Heart left ventricle (tissue), 16 donors: ENCODE results near the gene SHISAL2A. TPM values are rescaled to one million over a fixed set of nuclear protein-coding genes. Genes with fewer than 3 reads are reported as not detected.

Source experiments
- ATAC-seq, 4 donors: fragments of 200-7000 bp; cut with Tn5 transposase; one replicate each; pipeline ENCODE4 v1.9.1; 2020 to 2022; ENCODE audit warnings: moderate library complexity in 4 of 4, mild to moderate bottlenecking in 3 of 4, moderate number of reproducible peaks in 1 of 4
- DNase-seq, 5 donors: peaks; one replicate each; pipeline ENCODE4 v3.0.0-alpha.2; 2020
- H3K27ac ChIP-seq, 12 donors: fragments of 200-600 bp; sonication (generic) in 4 of 12; one replicate each; pipeline versions ENCODE4 v1.5.0 to v1.8.0; 2016 to 2022; ENCODE audit warnings: mild to moderate bottlenecking in 2 of 12
- H3K27me3 ChIP-seq, 9 donors: fragments of 200-600 bp; sonication (generic) in 2 of 9; one replicate each; pipeline versions ENCODE4 v1.5.1 to v1.8.0; 2016 to 2022; ENCODE audit warnings: mild to moderate bottlenecking in 3 of 9
- H3K36me3 ChIP-seq, 9 donors: fragments of 200-600 bp; sonication (generic) in 2 of 9; one replicate each; pipeline versions ENCODE4 v1.5.0 to v1.8.0; 2018 to 2022; ENCODE audit warnings: mild to moderate bottlenecking in 2 of 9
- H3K4me1 ChIP-seq, 12 donors: fragments of 200-600 bp; sonication (generic) in 4 of 12; one replicate each; pipeline versions ENCODE4 v1.5.0 to v1.8.0; 2016 to 2022; ENCODE audit warnings: mild to moderate bottlenecking in 3 of 12
- H3K4me3 ChIP-seq, 12 donors: fragments of 200-600 bp; sonication (generic) in 4 of 12; one replicate each; pipeline versions ENCODE4 v1.5.0 to v1.8.0; 2017 to 2022; ENCODE audit warnings: mild to moderate bottlenecking in 9 of 12, moderate library complexity in 4 of 12
- H3K9me3 ChIP-seq, 12 donors: fragments of 200-600 bp; sonication (generic) in 4 of 12; one replicate each; pipeline versions ENCODE4 v1.5.0 to v1.8.0; 2016 to 2022; ENCODE audit warnings: mild to moderate bottlenecking in 1 of 12
- POLR2A ChIP-seq, 2 donors: fragments of 450-650 bp; IDR thresholded peaks; one replicate each; pipeline ENCODE4 v1.6.1; 2017; ENCODE audit warnings: antibody characterized with exemption in 2 of 2, mild to moderate bottlenecking in 2 of 2, moderate library complexity in 2 of 2
- WGBS, 4 donors: extraction: QIAGEN DNeasy Blood & Tissue Kit in 2 of 4; methylation state at CpG; one replicate each; pipeline versions ENCODE4 v1.1.5 to v1.1.7; 2013 to 2018; 5-methylcytosine and 5-hydroxymethylcytosine counted together
- intact Hi-C, 10 donors: fragments of 100-400 bp; cut with DNase I; formaldehyde crosslinking; loops; one replicate each; pipeline versions ENCODE4 v1.11.1 to v1.14.2; 2022
- polyA plus RNA-seq, 2 donors: library from polyadenylated mRNA; stranded (reverse); fragments of 200-250 nt; gene quantifications; one replicate each; pipeline ENCODE4 v1.2.3, GENCODE V29; 2013
- total RNA-seq, 9 donors: library from RNA; depleted of rRNA in 2 of 9; stranded (reverse); fragments of >200 nt in 2 of 9; fragmentation: NEBNext Ultra II Directional in 3 of 9; extraction: Animal tissue kit (Norgen Biotek cat#: 25700) in 3 of 9; gene quantifications; one replicate each; pipeline versions ENCODE4 v1.1.0 to v1.2.4, GENCODE V29; 2016 to 2023
- TF ChIP-seq, protein P1 (sequence below), 12 donors: fragments of 200-600 bp; sonication (generic) in 4 of 12; IDR thresholded peaks; one replicate each; pipeline versions ENCODE4 v1.5.0 to v1.8.0; 2018 to 2022; ENCODE audit warnings: antibody characterized with exemption in 12 of 12, mild to moderate bottlenecking in 5 of 12
- donor health status: ischemic (EF 13 %, LVEDD 7.1; RV severe dilation, severe dysfunction).
- donor health status: healthy with polysubstance abuse.
- donor health status: DM: no; HTN: yes; CAD: no.
- donor health status: DM: no; HTN: no; CAD: no.
- donor health status: ischemic (EF 25% LVEDD 6.9; RV normal size, moderate dysfunction).
- donor health status: ischemic (EF 25% LVEDD 5.7; RV mildly dilated, moderate dysfunction).
- donor health status: healthy.
- donor health status: DM: yes; HTN: yes; CAD: no.
- donor health status: ischemic (EF 35%, LVEDD 5.7; RV mildly dilated, moderate dysfunction).
- donor health status: nonischemic (EF 11% LVEDD 7.7; RV severe dilation, severe dysfunction).
- donor health status: DM: yes; HTN: yes; CAD: no.
- donor health status: PGD.
- donor health status: ischemic (EF 29% LVEDD 5.4; RV normal size, mild dysfunction).
- donor health status: nonischemic (EF 23%, LVEDD 6.1; RV moderate dilation, normal function).

The SHISAL2A gene
- total and polyA plus RNA-seq, 11 donors = 0.08 to 0.64 TPM; not detected in 9

DNA sequence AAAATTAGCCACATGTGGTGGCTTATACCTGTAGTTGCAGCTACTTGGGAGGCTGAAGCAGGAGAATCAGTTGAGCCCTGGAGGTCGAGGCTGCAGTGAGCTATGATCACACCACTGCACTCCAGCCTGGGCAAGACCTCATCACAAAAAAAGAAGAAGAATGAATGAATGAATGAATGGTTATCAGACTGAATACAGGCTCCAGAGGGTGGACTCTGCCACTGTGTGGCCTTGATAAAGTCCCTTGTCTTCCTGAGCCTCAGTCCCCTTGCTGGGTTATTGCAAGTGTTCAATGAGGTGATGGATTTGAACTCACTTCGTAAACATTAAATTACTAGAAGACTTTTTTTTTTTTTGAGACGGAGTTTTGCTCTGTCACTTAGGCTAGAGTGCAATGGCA lies 24.7 kb downstream of the SHISAL2A start:
- Histone ChIP-seq H3K9me3 (no peaks in the 10 kb centered on the region), H3K4me1 (no peaks in the 10 kb centered on the region), H3K27me3 (no peaks in the 10 kb centered on the region), H3K27ac (no peak overlapping the region), H3K36me3 (no peaks in the 10 kb centered on the region), H3K4me3 (no peak overlapping the region)
- 94 to 98% (median 96%) methylated on average over 3 of the region's 3 CpGs for WGBS, 4 donors
- DNase-seq (no peak), ATAC-seq (no peak)
- no peak for TF ChIP-seq POLR2A (IDR thresholded peaks at IDR 0.05)
- TF ChIP-seq, protein P1, sequence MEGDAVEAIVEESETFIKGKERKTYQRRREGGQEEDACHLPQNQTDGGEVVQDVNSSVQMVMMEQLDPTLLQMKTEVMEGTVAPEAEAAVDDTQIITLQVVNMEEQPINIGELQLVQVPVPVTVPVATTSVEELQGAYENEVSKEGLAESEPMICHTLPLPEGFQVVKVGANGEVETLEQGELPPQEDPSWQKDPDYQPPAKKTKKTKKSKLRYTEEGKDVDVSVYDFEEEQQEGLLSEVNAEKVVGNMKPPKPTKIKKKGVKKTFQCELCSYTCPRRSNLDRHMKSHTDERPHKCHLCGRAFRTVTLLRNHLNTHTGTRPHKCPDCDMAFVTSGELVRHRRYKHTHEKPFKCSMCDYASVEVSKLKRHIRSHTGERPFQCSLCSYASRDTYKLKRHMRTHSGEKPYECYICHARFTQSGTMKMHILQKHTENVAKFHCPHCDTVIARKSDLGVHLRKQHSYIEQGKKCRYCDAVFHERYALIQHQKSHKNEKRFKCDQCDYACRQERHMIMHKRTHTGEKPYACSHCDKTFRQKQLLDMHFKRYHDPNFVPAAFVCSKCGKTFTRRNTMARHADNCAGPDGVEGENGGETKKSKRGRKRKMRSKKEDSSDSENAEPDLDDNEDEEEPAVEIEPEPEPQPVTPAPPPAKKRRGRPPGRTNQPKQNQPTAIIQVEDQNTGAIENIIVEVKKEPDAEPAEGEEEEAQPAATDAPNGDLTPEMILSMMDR (IDR thresholded peaks at IDR 0.05) = no peak
- intact Hi-C loops = no loop called here

DNA sequence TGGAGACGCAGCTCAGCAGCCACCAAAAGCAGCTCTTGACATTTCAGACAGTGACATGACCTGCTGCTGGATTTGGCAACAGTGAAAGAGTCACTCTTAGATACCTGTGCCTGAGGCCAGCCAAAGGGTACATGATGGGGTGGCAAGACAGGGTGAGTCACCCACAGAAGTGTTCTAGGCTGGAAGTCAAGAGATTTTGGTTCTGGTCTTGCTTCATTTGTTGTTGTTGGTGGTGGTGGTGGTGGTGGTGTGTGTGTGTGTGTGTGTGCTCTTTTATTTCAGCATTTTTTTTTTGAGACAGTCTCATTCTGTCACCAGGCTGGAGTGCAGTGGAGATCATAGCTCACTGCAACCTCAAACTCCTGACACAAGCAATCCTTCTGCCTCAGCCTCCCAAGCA lies 25.8 kb downstream of the SHISAL2A start:
- H3K36me3 ChIP-seq = no peaks in the 10 kb centered on the region
- no peak overlapping the region for H3K4me3 ChIP-seq
- no peaks in the 10 kb centered on the region for H3K9me3 ChIP-seq
- 40 to 81% (median 63%) methylated on average over 1 of the region's 1 CpG for WGBS, 4 donors
- ATAC-seq = peak in 2 of 4 donors; percentile 85 to 91
- no peaks in the 10 kb centered on the region for H3K4me1 ChIP-seq
- DNase-seq = peak in 1 of 5 donors; percentile 55
- no peaks in the 10 kb centered on the region for H3K27me3 ChIP-seq
- no peak overlapping the region for H3K27ac ChIP-seq
- intact Hi-C loops = no loop called here
- TF ChIP-seq, protein P1 (IDR thresholded peaks at IDR 0.05) = no peak
- no peak for TF ChIP-seq POLR2A (IDR thresholded peaks at IDR 0.05)

DNA sequence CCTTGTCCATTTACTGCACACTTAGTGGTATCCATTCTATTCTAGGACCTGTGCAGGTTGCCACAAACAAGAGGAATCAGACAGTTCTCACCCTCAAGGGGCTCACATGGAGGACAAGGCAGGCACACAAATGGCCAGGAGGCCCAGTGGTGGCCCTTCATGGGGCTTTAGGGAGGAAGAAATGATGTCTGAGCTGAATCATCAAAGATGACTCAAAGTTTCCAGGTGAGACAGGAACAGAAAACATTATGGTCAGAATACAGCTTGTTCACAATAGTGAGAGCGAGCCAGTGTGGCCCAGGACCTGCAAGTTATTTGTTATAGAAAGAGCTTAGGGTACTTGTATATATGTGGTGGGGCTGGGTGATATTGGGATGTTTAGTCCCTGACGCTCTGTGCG lies 26.4 kb downstream of the SHISAL2A start:
- DNase-seq (no peak), ATAC-seq (no peak)
- H3K27ac ChIP-seq = no peak overlapping the region
- no peaks in the 10 kb centered on the region for H3K36me3 ChIP-seq
- no peaks in the 10 kb centered on the region for H3K9me3 ChIP-seq
- 94 to 97% (median 96%) methylated on average over 3 of the region's 3 CpGs for WGBS, 4 donors
- no peaks in the 10 kb centered on the region for H3K4me1 ChIP-seq
- no peak for TF ChIP-seq POLR2A (IDR thresholded peaks at IDR 0.05)
- TF ChIP-seq, protein P1 (IDR thresholded peaks at IDR 0.05) = no peak
- intact Hi-C loops = no loop called here
- H3K27me3 ChIP-seq = no peaks in the 10 kb centered on the region
- no peak overlapping the region for H3K4me3 ChIP-seq

DNA sequence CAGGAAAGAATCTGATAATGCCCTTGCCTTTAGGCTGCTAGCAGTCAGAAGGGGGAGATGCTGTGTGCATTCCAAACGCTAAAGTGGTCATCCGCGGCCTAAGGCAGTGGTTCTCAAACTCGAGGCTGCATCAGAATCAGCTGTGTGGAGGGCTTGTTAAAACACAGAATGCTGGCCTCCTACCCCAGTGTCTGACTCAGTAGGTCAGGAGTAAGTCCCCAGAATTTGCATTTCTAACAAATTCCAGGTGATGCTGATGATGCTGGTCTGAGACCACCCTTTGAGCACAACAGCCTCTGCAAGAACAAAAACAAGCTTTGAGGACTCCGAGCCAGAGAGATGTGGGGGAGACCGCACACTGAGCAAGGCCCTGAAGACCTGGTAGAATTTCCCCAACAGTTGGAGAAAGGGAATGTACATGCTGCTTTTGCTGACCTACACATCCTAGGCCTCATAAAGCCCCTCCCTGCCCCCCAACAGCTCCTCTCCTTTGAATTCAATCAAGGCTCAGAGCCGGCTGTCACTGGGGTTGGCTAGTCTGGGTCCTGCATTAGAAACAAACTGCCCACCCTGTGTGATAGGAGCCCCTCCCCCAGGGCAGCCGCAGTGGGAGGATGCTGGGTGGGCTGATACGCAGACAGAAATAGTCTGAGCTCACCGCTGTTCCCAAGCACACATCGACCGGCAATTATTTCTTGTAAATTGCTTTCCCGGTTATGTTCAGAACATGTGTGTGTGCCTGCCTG lies 27.1 kb downstream of the SHISAL2A start:
- Histone ChIP-seq H3K27me3 (no peaks in the 10 kb centered on the region), H3K36me3 (no peaks in the 10 kb centered on the region), H3K4me1 (no peaks in the 10 kb centered on the region), H3K27ac (no peak overlapping the region), H3K4me3 (no peak overlapping the region), H3K9me3 (no peaks in the 10 kb centered on the region)
- intact Hi-C loops = no loop called here
- ATAC-seq (no peak), DNase-seq (no peak)
- TF ChIP-seq POLR2A (IDR thresholded peaks at IDR 0.05) = no peak
- TF ChIP-seq, protein P1 (IDR thresholded peaks at IDR 0.05) = no peak
- WGBS, 4 donors = 62 to 75% (median 67%) methylated on average over 12 to 13 of the region's 13 CpGs
